ENCODE data around the gene RAE1.

DNA sequence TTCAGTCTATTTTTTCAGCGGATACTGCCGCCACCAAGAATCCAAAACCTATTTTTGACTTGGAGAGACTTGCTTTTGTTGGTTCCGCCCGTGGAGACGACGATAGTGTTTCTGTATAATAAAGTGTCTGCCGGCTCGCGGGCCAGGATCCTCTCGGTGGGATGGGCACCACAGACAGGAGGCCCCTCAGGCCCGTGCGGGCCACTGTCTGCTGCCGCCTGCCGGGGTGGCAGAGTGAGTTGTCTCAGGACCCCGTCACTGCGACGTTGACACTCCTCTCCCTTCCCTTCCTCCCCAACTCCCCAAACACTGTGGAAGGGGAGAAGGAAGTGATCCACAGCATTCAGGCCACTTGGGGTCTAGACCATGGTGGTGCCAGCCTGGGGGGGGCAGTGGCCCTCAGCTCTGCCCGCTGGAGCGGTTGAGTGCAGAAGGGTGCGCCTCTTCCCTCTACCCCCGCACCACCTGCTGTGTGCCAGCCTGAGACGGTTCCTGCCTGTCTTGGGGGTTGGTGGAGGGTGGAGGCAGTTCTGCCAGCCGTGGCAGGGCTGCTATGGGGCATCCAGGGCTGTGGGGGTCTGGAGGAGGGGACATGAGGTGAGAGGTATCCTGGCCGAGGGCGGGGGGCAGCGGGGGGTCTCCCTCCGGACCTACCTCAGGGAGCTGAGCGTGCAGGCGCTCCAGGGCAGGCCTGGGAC is 57.6 kb downstream of the RAE1 start:
- TF ChIP-seq POLR2AphosphoS5 (IDR thresholded peaks at IDR 0.05; ENCODE audit: borderline replicate concordance, low read depth, low read length) = no peak
- no peak for TF ChIP-seq EZH2 (IDR thresholded peaks at IDR 0.05)
